GM23338 (cell line): ENCODE data around the gene TNS4.

Experiments
- CREB1 ChIP-seq: fragments of 250-450 bp; sonication (Bioruptor Pico); IDR thresholded peaks from 2 replicates; pipeline ENCODE4 v1.5.0; 2020; ENCODE audit warnings: low read depth, mild to moderate bottlenecking, moderate library complexity
- EZH2 ChIP-seq: fragments of 200-600 bp; sonication (generic); IDR thresholded peaks from one replicate; pipeline ENCODE4 v1.8.0; 2017; ENCODE audit warnings: antibody characterized with exemption, mild to moderate bottlenecking, low read depth; ENCODE audit not compliant: unreplicated experiment
- EZH2phosphoT487 ChIP-seq: fragments of 200-600 bp; sonication (generic); IDR thresholded peaks from one replicate; pipeline ENCODE4 v1.8.1; 2018; ENCODE audit warnings: antibody characterized with exemption; ENCODE audit not compliant: unreplicated experiment
- JUNB ChIP-seq: IDR thresholded peaks from one replicate; pipeline ENCODE4 v1.6.1; 2016; ENCODE audit warnings: antibody characterized with exemption; ENCODE audit not compliant: unreplicated experiment
- NANOG ChIP-seq: IDR thresholded peaks from 2 replicates; pipeline ENCODE4 v1.6.1; 2016; ENCODE audit warnings: antibody characterized with exemption, borderline replicate concordance
- POLR2AphosphoS5 ChIP-seq: IDR thresholded peaks from 2 replicates; pipeline ENCODE4 v1.6.1; 2016; ENCODE audit warnings: antibody characterized with exemption, low read depth
- STAT1 ChIP-seq: IDR thresholded peaks from one replicate; pipeline ENCODE4 v1.6.1; 2016; ENCODE audit warnings: antibody characterized with exemption; ENCODE audit not compliant: unreplicated experiment
- ZNF114 ChIP-seq: fragments of 250-450 bp; sonication (Bioruptor Pico); IDR thresholded peaks from 2 replicates; pipeline ENCODE4 v1.5.0; 2020; ENCODE audit warnings: mild to moderate bottlenecking, moderate library complexity
- ZNF331 ChIP-seq: fragments of 250-450 bp; sonication (Bioruptor Pico); IDR thresholded peaks from 2 replicates; pipeline ENCODE4 v1.5.0; 2020; ENCODE audit warnings: low read depth, mild to moderate bottlenecking, moderate library complexity
- ZNF462 ChIP-seq: fragments of 250-450 bp; sonication (Bioruptor Pico); IDR thresholded peaks from 2 replicates; pipeline ENCODE4 v1.5.0; 2020; ENCODE audit warnings: mild to moderate bottlenecking, moderate library complexity
- TF ChIP-seq, protein P1 (sequence below), 2 experiments: fragments of 200-600 bp in 1 of 2; sonication (generic) in 1 of 2; conservative IDR thresholded peaks; 2 replicates each; pipeline versions ENCODE4 v1.5.1 to v1.6.1; 2016 to 2017; ENCODE audit warnings: antibody characterized with exemption in 2 of 2, low read depth in 2 of 2, mild to moderate bottlenecking in 2 of 2, moderate library complexity in 1 of 2
- TF ChIP-seq, protein P2 (sequence below): IDR thresholded peaks from one replicate; pipeline ENCODE4 v1.6.1; 2018; ENCODE audit warnings: antibody characterized with exemption; ENCODE audit not compliant: unreplicated experiment
- TF ChIP-seq, protein P3 (sequence below): IDR thresholded peaks from 2 replicates; pipeline ENCODE4 v1.6.1; 2016; ENCODE audit warnings: antibody characterized with exemption

- TF ChIP-seq, protein P1, sequence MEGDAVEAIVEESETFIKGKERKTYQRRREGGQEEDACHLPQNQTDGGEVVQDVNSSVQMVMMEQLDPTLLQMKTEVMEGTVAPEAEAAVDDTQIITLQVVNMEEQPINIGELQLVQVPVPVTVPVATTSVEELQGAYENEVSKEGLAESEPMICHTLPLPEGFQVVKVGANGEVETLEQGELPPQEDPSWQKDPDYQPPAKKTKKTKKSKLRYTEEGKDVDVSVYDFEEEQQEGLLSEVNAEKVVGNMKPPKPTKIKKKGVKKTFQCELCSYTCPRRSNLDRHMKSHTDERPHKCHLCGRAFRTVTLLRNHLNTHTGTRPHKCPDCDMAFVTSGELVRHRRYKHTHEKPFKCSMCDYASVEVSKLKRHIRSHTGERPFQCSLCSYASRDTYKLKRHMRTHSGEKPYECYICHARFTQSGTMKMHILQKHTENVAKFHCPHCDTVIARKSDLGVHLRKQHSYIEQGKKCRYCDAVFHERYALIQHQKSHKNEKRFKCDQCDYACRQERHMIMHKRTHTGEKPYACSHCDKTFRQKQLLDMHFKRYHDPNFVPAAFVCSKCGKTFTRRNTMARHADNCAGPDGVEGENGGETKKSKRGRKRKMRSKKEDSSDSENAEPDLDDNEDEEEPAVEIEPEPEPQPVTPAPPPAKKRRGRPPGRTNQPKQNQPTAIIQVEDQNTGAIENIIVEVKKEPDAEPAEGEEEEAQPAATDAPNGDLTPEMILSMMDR (conservative IDR thresholded peaks at IDR 0.05; ENCODE audit: low read depth in 2 of 2): no peak
- TF ChIP-seq CREB1 (CRISPR knock-in tag) (no peak), POLR2AphosphoS5 (no peak), JUNB (no peak), EZH2 (no peak), EZH2phosphoT487 (no peak), ZNF331 (CRISPR knock-in tag) (no peak), NANOG (no peak), ZNF462 (CRISPR knock-in tag) (no peak), STAT1 (no peak), ZNF114 (CRISPR knock-in tag) (no peak)
- TF ChIP-seq, protein P2, sequence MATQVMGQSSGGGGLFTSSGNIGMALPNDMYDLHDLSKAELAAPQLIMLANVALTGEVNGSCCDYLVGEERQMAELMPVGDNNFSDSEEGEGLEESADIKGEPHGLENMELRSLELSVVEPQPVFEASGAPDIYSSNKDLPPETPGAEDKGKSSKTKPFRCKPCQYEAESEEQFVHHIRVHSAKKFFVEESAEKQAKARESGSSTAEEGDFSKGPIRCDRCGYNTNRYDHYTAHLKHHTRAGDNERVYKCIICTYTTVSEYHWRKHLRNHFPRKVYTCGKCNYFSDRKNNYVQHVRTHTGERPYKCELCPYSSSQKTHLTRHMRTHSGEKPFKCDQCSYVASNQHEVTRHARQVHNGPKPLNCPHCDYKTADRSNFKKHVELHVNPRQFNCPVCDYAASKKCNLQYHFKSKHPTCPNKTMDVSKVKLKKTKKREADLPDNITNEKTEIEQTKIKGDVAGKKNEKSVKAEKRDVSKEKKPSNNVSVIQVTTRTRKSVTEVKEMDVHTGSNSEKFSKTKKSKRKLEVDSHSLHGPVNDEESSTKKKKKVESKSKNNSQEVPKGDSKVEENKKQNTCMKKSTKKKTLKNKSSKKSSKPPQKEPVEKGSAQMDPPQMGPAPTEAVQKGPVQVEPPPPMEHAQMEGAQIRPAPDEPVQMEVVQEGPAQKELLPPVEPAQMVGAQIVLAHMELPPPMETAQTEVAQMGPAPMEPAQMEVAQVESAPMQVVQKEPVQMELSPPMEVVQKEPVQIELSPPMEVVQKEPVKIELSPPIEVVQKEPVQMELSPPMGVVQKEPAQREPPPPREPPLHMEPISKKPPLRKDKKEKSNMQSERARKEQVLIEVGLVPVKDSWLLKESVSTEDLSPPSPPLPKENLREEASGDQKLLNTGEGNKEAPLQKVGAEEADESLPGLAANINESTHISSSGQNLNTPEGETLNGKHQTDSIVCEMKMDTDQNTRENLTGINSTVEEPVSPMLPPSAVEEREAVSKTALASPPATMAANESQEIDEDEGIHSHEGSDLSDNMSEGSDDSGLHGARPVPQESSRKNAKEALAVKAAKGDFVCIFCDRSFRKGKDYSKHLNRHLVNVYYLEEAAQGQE: no peak
- TF ChIP-seq, protein P3, sequence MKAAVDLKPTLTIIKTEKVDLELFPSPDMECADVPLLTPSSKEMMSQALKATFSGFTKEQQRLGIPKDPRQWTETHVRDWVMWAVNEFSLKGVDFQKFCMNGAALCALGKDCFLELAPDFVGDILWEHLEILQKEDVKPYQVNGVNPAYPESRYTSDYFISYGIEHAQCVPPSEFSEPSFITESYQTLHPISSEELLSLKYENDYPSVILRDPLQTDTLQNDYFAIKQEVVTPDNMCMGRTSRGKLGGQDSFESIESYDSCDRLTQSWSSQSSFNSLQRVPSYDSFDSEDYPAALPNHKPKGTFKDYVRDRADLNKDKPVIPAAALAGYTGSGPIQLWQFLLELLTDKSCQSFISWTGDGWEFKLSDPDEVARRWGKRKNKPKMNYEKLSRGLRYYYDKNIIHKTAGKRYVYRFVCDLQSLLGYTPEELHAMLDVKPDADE: no peak
Measured at GRCh38 chr17:40472733-40473452, 28.5 kb downstream of the TNS4 start.
